GM23338 (cell line): Measurements from ENCODE around the gene HSPA1B. TPM values are rescaled to one million over a fixed set of nuclear protein-coding genes. Genes with fewer than 3 reads are reported as not detected.

Experiments
- ATAC-seq: fragments of 200-7000 bp; cut with Tn5 transposase; 3 replicates; pipeline ENCODE4 v1.9.1; 2020
- DNase-seq: peaks from one replicate; pipeline ENCODE4 v3.0.0-alpha.2; 2015; ENCODE audit warnings: low spot score
- H2AFZ ChIP-seq: fragments of 200-600 bp; sonication (generic); 2 replicates; pipeline ENCODE4 v1.8.0; 2016; ENCODE audit warnings: antibody characterized with exemption, mild to moderate bottlenecking, moderate library complexity
- H3F3A ChIP-seq: fragments of 200-600 bp; sonication (generic); replicated peaks from 2 replicates; pipeline ENCODE4 v1.8.0; 2017; ENCODE audit warnings: antibody characterized with exemption, mixed run types, low read depth
- H3K27ac ChIP-seq: fragments of 200-600 bp; sonication (generic); 2 replicates; pipeline ENCODE4 v1.6.1; 2016; ENCODE audit warnings: low read depth
- H3K27me3 ChIP-seq: fragments of 200-600 bp; sonication (generic); 2 replicates; pipeline ENCODE4 v1.8.0; 2016; ENCODE audit warnings: mild to moderate bottlenecking, mixed run types, moderate library complexity; ENCODE audit not compliant: insufficient read depth
- H3K36me3 ChIP-seq: fragments of 200-600 bp; sonication (generic); 2 replicates; pipeline ENCODE4 v1.8.0; 2016; ENCODE audit warnings: mild to moderate bottlenecking; ENCODE audit not compliant: insufficient read depth
- H3K4me1 ChIP-seq: fragments of 200-600 bp; sonication (generic); 2 replicates; pipeline ENCODE4 v1.8.0; 2016; ENCODE audit warnings: mild to moderate bottlenecking, moderate library complexity; ENCODE audit not compliant: insufficient read depth
- H3K4me2 ChIP-seq: fragments of 200-600 bp; sonication (generic); 2 replicates; pipeline ENCODE4 v1.7.1; 2017; ENCODE audit warnings: mixed run types
- H3K4me3 ChIP-seq: fragments of 200-600 bp; sonication (generic); 2 replicates; pipeline ENCODE4 v1.6.1; 2016; ENCODE audit warnings: mixed run types
- H3K79me2 ChIP-seq: fragments of 200-600 bp; sonication (generic); replicated peaks from 2 replicates; pipeline ENCODE4 v1.8.0; 2017; ENCODE audit warnings: mild to moderate bottlenecking; ENCODE audit not compliant: insufficient read depth
- H3K9me2 ChIP-seq: fragments of 200-600 bp; sonication (generic); 2 replicates; pipeline ENCODE4 v1.8.0; 2017; ENCODE audit not compliant: insufficient read depth
- H4K20me1 ChIP-seq: fragments of 200-600 bp; sonication (generic); replicated peaks from 2 replicates; pipeline ENCODE4 v1.8.0; 2017; ENCODE audit warnings: mild to moderate bottlenecking; ENCODE audit not compliant: insufficient read depth
- H3K27ac Mint-ChIP-seq: 2 replicates; pipeline ENCODE4 v1.8.0; 2020; ENCODE audit warnings: inconsistent platforms, mild to moderate bottlenecking, moderate library complexity, mixed read lengths
- H3K27me3 Mint-ChIP-seq: 3 replicates; pipeline ENCODE4 v1.8.0; 2022; ENCODE audit warnings: low read depth, mild to moderate bottlenecking, moderate library complexity, mixed read lengths, inconsistent platforms; ENCODE audit not compliant: insufficient read depth, poor library complexity
- H3K36me3 Mint-ChIP-seq: 3 replicates; pipeline ENCODE4 v1.8.0; 2021; ENCODE audit warnings: low read depth, mild to moderate bottlenecking, inconsistent platforms, moderate library complexity, mixed read lengths
- H3K4me1 Mint-ChIP-seq: 3 replicates; pipeline ENCODE4 v1.8.0; 2020; ENCODE audit warnings: mild to moderate bottlenecking, inconsistent platforms, mixed read lengths
- H3K4me3 Mint-ChIP-seq: 3 replicates; pipeline ENCODE4 v1.8.0; 2021; ENCODE audit warnings: moderate library complexity, mild to moderate bottlenecking, inconsistent platforms, mixed read lengths
- H3K9me3 Mint-ChIP-seq: 3 replicates; pipeline ENCODE4 v1.8.0; 2020; ENCODE audit warnings: moderate library complexity, mild to moderate bottlenecking, inconsistent platforms, mixed read lengths
- CREB1 ChIP-seq: fragments of 250-450 bp; sonication (Bioruptor Pico); IDR thresholded peaks from 2 replicates; pipeline ENCODE4 v1.5.0; 2020; ENCODE audit warnings: low read depth, mild to moderate bottlenecking, moderate library complexity
- CTCF ChIP-seq, 2 experiments: fragments of 200-600 bp in 1 of 2; sonication (generic) in 1 of 2; conservative IDR thresholded peaks; 2 replicates each; pipeline versions ENCODE4 v1.5.1 to v1.6.1; 2016 to 2017; ENCODE audit warnings: antibody characterized with exemption in 2 of 2, low read depth in 2 of 2, mild to moderate bottlenecking in 2 of 2, moderate library complexity in 1 of 2
- ETS1 ChIP-seq: IDR thresholded peaks from 2 replicates; pipeline ENCODE4 v1.6.1; 2016; ENCODE audit warnings: antibody characterized with exemption
- EZH2phosphoT487 ChIP-seq: fragments of 200-600 bp; sonication (generic); IDR thresholded peaks from one replicate; pipeline ENCODE4 v1.8.1; 2018; ENCODE audit warnings: antibody characterized with exemption; ENCODE audit not compliant: unreplicated experiment
- JUNB ChIP-seq: IDR thresholded peaks from one replicate; pipeline ENCODE4 v1.6.1; 2016; ENCODE audit warnings: antibody characterized with exemption; ENCODE audit not compliant: unreplicated experiment
- REST ChIP-seq: IDR thresholded peaks from one replicate; pipeline ENCODE4 v1.6.1; 2018; ENCODE audit warnings: antibody characterized with exemption; ENCODE audit not compliant: unreplicated experiment
- ZNF462 ChIP-seq: fragments of 250-450 bp; sonication (Bioruptor Pico); IDR thresholded peaks from 2 replicates; pipeline ENCODE4 v1.5.0; 2020; ENCODE audit warnings: mild to moderate bottlenecking, moderate library complexity
- polyA plus RNA-seq: library from polyadenylated mRNA; unstranded; fragments of >200 nt; fragmentation: Nextera tagmentation; extraction: Ambion mirVana; gene quantifications from 2 replicates; pipeline ENCODE4 v1.2.1, GENCODE V29; 2016
- total RNA-seq: library from RNA; depleted of rRNA; stranded (reverse); fragments of >200 nt; shearing (Covaris generic); gene quantifications from 2 replicates; pipeline ENCODE4 v1.2.3, GENCODE V29; 2014

HSPA1B gene
- total and polyA plus RNA-seq, 2 experiments from 2014 or later: 31.7 to 113 TPM

GRCh38 chr6:31811645-31812044, 15.9 kb upstream of the HSPA1B start:
- no peak for ATAC-seq
- Histone ChIP-seq H3K9me2 (no peaks in the 10 kb centered on the region), H3K27ac (no peak overlapping the region), H3K4me1 (peaks cover 9% of the 10 kb centered on the region; the same call in 1 of the 2 replicates), H3K4me2 (no peak overlapping the region), H3K36me3 (no peaks in the 10 kb centered on the region), H3K27me3 (no peaks in the 10 kb centered on the region), H3F3A (0 out of 2 replicates have a peak, but pooled peaks cover 6% of the 10 kb centered on the region), H2AFZ (no peak overlapping the region), H3K4me3 (no peak overlapping the region), H4K20me1 (no peaks in the 10 kb centered on the region), H3K79me2 (no peaks in the 10 kb centered on the region)
- no peak overlapping the region for H3K27ac Mint-ChIP-seq
- TF ChIP-seq EZH2phosphoT487 (no peak), JUNB (no peak), REST (no peak)
- peaks cover 4% of the 10 kb centered on the region; the same call in 2 of the 3 replicates for H3K9me3 Mint-ChIP-seq
- DNase-seq: no peak
- no peak overlapping the region for H3K4me3 Mint-ChIP-seq
- peaks cover 3% of the 10 kb centered on the region; the same call in 2 of the 3 replicates for H3K36me3 Mint-ChIP-seq
- H3K4me1 Mint-ChIP-seq: peaks cover 8% of the 10 kb centered on the region; the same call in 2 of the 3 replicates
- H3K27me3 Mint-ChIP-seq: peaks cover 24% of the 10 kb centered on the region

GRCh38 chr6:31813465-31813849, 14.1 kb upstream of the HSPA1B start:
- H3K27ac Mint-ChIP-seq: no peak overlapping the region
- H3K27me3 Mint-ChIP-seq: peaks cover 31% of the 10 kb centered on the region
- Histone ChIP-seq H3K79me2 (peaks cover 11% of the 10 kb centered on the region), H3F3A (0 out of 2 replicates have a peak, but pooled peaks cover 6% of the 10 kb centered on the region), H3K4me1 (peaks cover 18% of the 10 kb centered on the region), H4K20me1 (peaks cover 8% of the 10 kb centered on the region; the same call in 1 of the 2 replicates), H3K27ac (peak overlapping the region; percentile 91; the same call in 1 of the 2 replicates), H3K4me3 (peak overlapping the region; percentile 51), H3K36me3 (no peaks in the 10 kb centered on the region), H3K9me2 (no peaks in the 10 kb centered on the region), H2AFZ (peak overlapping the region; percentile 95), H3K4me2 (peak overlapping the region; percentile 76), H3K27me3 (no peaks in the 10 kb centered on the region)
- peaks cover 9% of the 10 kb centered on the region; the same call in 2 of the 3 replicates for H3K36me3 Mint-ChIP-seq
- no peak for DNase-seq
- peaks cover 10% of the 10 kb centered on the region; the same call in 2 of the 3 replicates for H3K9me3 Mint-ChIP-seq
- peaks cover 16% of the 10 kb centered on the region for H3K4me1 Mint-ChIP-seq
- peak overlapping the region; percentile 89 for H3K4me3 Mint-ChIP-seq
- ATAC-seq: no peak
- TF ChIP-seq ZNF462 (CRISPR knock-in tag): no peak
- TF ChIP-seq CTCF (conservative IDR thresholded peaks at IDR 0.05; ENCODE audit: low read depth in 2 of 2): no peak
- TF ChIP-seq ETS1: no peak
- no peak for TF ChIP-seq CREB1 (CRISPR knock-in tag)
